ENCODE measurements around the gene KRTAP10-12.

- TF ChIP-seq, protein P1, sequence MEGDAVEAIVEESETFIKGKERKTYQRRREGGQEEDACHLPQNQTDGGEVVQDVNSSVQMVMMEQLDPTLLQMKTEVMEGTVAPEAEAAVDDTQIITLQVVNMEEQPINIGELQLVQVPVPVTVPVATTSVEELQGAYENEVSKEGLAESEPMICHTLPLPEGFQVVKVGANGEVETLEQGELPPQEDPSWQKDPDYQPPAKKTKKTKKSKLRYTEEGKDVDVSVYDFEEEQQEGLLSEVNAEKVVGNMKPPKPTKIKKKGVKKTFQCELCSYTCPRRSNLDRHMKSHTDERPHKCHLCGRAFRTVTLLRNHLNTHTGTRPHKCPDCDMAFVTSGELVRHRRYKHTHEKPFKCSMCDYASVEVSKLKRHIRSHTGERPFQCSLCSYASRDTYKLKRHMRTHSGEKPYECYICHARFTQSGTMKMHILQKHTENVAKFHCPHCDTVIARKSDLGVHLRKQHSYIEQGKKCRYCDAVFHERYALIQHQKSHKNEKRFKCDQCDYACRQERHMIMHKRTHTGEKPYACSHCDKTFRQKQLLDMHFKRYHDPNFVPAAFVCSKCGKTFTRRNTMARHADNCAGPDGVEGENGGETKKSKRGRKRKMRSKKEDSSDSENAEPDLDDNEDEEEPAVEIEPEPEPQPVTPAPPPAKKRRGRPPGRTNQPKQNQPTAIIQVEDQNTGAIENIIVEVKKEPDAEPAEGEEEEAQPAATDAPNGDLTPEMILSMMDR (IDR thresholded peaks at IDR 0.05 in 8 of 11, conservative IDR thresholded peaks at IDR 0.05 in 3 of 11) = no peak
- no peak for TF ChIP-seq POLR2AphosphoS5 (IDR thresholded peaks at IDR 0.05)
These were observed 1.8 kb upstream of the KRTAP10-12 start for GRCh38 chr21:44695184-44695583.

Data from spleen (tissue), 7 donors.